HG03159 (cell line): ENCODE results near the gene COLEC12.
"Not testable (repeated sequence)": the region's sequence is repeated elsewhere in the genome, so short reads cannot be mapped to it uniquely, and the experiment has no call there.

ENCODE experiments used
- ATAC-seq: cut with Tn5 transposase; IDR thresholded peaks from one replicate; pipeline ENCODE4 v1.9.1; 2021; ENCODE audit warnings: mild to moderate bottlenecking, moderate library complexity; ENCODE audit not compliant: unreplicated experiment

Gene COLEC12

GRCh38 chr18:415617-416612 lies 84.6 kb downstream of the COLEC12 start:
- ATAC-seq: no peak

GRCh38 chr18:415047-415446 lies 85.5 kb downstream of the COLEC12 start:
- ATAC-seq: no peak

GRCh38 chr18:413233-413632 lies 87.3 kb downstream of the COLEC12 start:
- ATAC-seq: no peak

- ATAC-seq: no peak
Measured at GRCh38 chr18:410047-410455, 90.5 kb downstream of the COLEC12 start.

GRCh38 chr18:408367-408766 lies 92.1 kb downstream of the COLEC12 start:
- ATAC-seq: no peak

GRCh38 chr18:407626-408224 lies 92.8 kb downstream of the COLEC12 start:
- no peak for ATAC-seq

GRCh38 chr18:407191-407590 lies 93.3 kb downstream of the COLEC12 start:
- no peak for ATAC-seq

- ATAC-seq: no peak
Measured at GRCh38 chr18:406677-407076, 93.8 kb downstream of the COLEC12 start.

- not testable (repeated sequence) for ATAC-seq
Measured at GRCh38 chr18:405006-405405, 95.5 kb downstream of the COLEC12 start.

- no peak for ATAC-seq
Measured at GRCh38 chr18:404061-404636, 96.4 kb downstream of the COLEC12 start.

- no peak for ATAC-seq
Measured at GRCh38 chr18:402129-402528, 98.4 kb downstream of the COLEC12 start.

- ATAC-seq: no peak
Measured at GRCh38 chr18:400456-400855, 100.0 kb downstream of the COLEC12 start.

GRCh38 chr18:399631-400135 lies 100.8 kb downstream of the COLEC12 start:
- ATAC-seq: no peak

- ATAC-seq: no peak
Measured at GRCh38 chr18:398935-399630, 101.4 kb downstream of the COLEC12 start.

GRCh38 chr18:396556-396955 lies 103.9 kb downstream of the COLEC12 start:
- no peak for ATAC-seq

- no peak for ATAC-seq
Measured at GRCh38 chr18:396251-396555, 104.3 kb downstream of the COLEC12 start.

GRCh38 chr18:395456-396250 lies 104.8 kb downstream of the COLEC12 start:
- ATAC-seq: no peak

GRCh38 chr18:394987-395362 lies 105.5 kb downstream of the COLEC12 start:
- no peak for ATAC-seq

GRCh38 chr18:394262-394986 lies 106.1 kb downstream of the COLEC12 start:
- no peak for ATAC-seq

GRCh38 chr18:393574-393957 lies 106.9 kb downstream of the COLEC12 start:
- ATAC-seq: no peak
